ENCODE data around the gene MTA1. TPM values are rescaled to one million over a fixed set of nuclear protein-coding genes. Genes with fewer than 3 reads are reported as not detected.
A peak's percentile ranks its signal among the peaks of the same experiment; 100 is the strongest.

MTA1 gene
- total and polyA plus RNA-seq, 4 donors, result 16.9 to 111 (median 78.4) TPM

GRCh38 chr14:105418269-105419194, 1.1 kb upstream of the MTA1 start:
- H3K36me3 ChIP-seq (ENCODE audit: control insufficient read depth in 1 of 2, insufficient read depth in 2 of 2, low read length in 1 of 2), result no peaks in the 10 kb centered on the region
- no peaks in the 10 kb centered on the region for H3K27me3 ChIP-seq (ENCODE audit: control insufficient read depth in 1 of 2, insufficient read depth in 2 of 2, low read length in 1 of 2)
- 80 to 81% methylated on average over 19 of the region's 19 CpGs for WGBS, 2 donors
- H3K27ac ChIP-seq (ENCODE audit: low read depth in 1 of 2, low read length in 2 of 2), result no peak overlapping the region
- no peaks in the 10 kb centered on the region for H3K4me1 ChIP-seq (ENCODE audit: control insufficient read depth in 1 of 2, insufficient read depth in 2 of 2, low read length in 2 of 2)
- intact Hi-C loops (cut with DNase I), result no loop called here
- no peaks in the 10 kb centered on the region for H3K9me3 ChIP-seq (ENCODE audit: control insufficient read depth, low read length)
- DNase-seq (no peak), ATAC-seq (ENCODE audit: low FRiP score) (no peak)
- no peak overlapping the region for H3K4me3 ChIP-seq (ENCODE audit: low read length in 2 of 2)

GRCh38 chr14:105420101-105420973, 710 bp downstream of the MTA1 start:
- peak overlapping the region; percentile 77 to 93 for H3K4me3 ChIP-seq (ENCODE audit: low read length in 2 of 2)
- ATAC-seq (ENCODE audit: low FRiP score) (no peak), DNase-seq (peak in 1 of 2 donors; percentile 76)
- WGBS, 2 donors, result 3 to 5% methylated on average over 36 to 67 of the region's 67 CpGs
- no peaks in the 10 kb centered on the region for H3K36me3 ChIP-seq (ENCODE audit: control insufficient read depth in 1 of 2, insufficient read depth in 2 of 2, low read length in 1 of 2)
- H3K27me3 ChIP-seq (ENCODE audit: control insufficient read depth in 1 of 2, insufficient read depth in 2 of 2, low read length in 1 of 2), result no peaks in the 10 kb centered on the region
- intact Hi-C loops (cut with DNase I), result no loop called here
- H3K9me3 ChIP-seq (ENCODE audit: control insufficient read depth, low read length), result no peaks in the 10 kb centered on the region
- no peaks in the 10 kb centered on the region for H3K4me1 ChIP-seq (ENCODE audit: control insufficient read depth in 1 of 2, insufficient read depth in 2 of 2, low read length in 2 of 2)
- peak overlapping the region; percentile 15 to 16 for H3K27ac ChIP-seq (ENCODE audit: low read depth in 1 of 2, low read length in 2 of 2)

- intact Hi-C loops (cut with DNase I), result no loop called here
- 40 to 42% methylated on average over 23 of the region's 23 CpGs for WGBS, 2 donors
- Histone ChIP-seq H3K27me3 (ENCODE audit: control insufficient read depth in 1 of 2, insufficient read depth in 2 of 2, low read length in 1 of 2) (no peaks in the 10 kb centered on the region), H3K4me3 (ENCODE audit: low read length in 2 of 2) (peak overlapping the region in 1 of 2 donors; percentile 77), H3K36me3 (ENCODE audit: control insufficient read depth in 1 of 2, insufficient read depth in 2 of 2, low read length in 1 of 2) (no peaks in the 10 kb centered on the region), H3K9me3 (ENCODE audit: control insufficient read depth, low read length) (no peaks in the 10 kb centered on the region), H3K4me1 (ENCODE audit: control insufficient read depth in 1 of 2, insufficient read depth in 2 of 2, low read length in 2 of 2) (no peaks in the 10 kb centered on the region), H3K27ac (ENCODE audit: low read depth in 1 of 2, low read length in 2 of 2) (peak overlapping the region in 1 of 2 donors; percentile 10)
- no peak for ATAC-seq (ENCODE audit: low FRiP score)
- DNase-seq, result no peak
Observed at GRCh38 chr14:105420974-105421674, 1.5 kb downstream of the MTA1 start.

GRCh38 chr14:105421723-105422615, 2.3 kb downstream of the MTA1 start:
- Histone ChIP-seq H3K4me3 (ENCODE audit: low read length in 2 of 2) (no peak overlapping the region), H3K36me3 (ENCODE audit: control insufficient read depth in 1 of 2, insufficient read depth in 2 of 2, low read length in 1 of 2) (no peaks in the 10 kb centered on the region), H3K27me3 (ENCODE audit: control insufficient read depth in 1 of 2, insufficient read depth in 2 of 2, low read length in 1 of 2) (no peaks in the 10 kb centered on the region), H3K9me3 (ENCODE audit: control insufficient read depth, low read length) (no peaks in the 10 kb centered on the region), H3K4me1 (ENCODE audit: control insufficient read depth in 1 of 2, insufficient read depth in 2 of 2, low read length in 2 of 2) (no peaks in the 10 kb centered on the region), H3K27ac (ENCODE audit: low read depth in 1 of 2, low read length in 2 of 2) (peak overlapping the region in 1 of 2 donors; percentile 16)
- no peak for ATAC-seq (ENCODE audit: low FRiP score)
- intact Hi-C loops (cut with DNase I), result no loop called here
- WGBS, 2 donors, result 53 to 63% methylated on average over 32 of the region's 32 CpGs
- DNase-seq, result no peak

- no peak overlapping the region for H3K27ac ChIP-seq (ENCODE audit: low read depth in 1 of 2, low read length in 2 of 2)
- ATAC-seq (ENCODE audit: low FRiP score), result no peak
- WGBS, 2 donors, result 79% methylated on average over 21 of the region's 21 CpGs
Observed at GRCh38 chr14:105422695-105423487, 3.3 kb downstream of the MTA1 start.

GRCh38 chr14:105423488-105424195, 4.0 kb downstream of the MTA1 start:
- no peak overlapping the region for H3K27ac ChIP-seq (ENCODE audit: low read depth in 1 of 2, low read length in 2 of 2)
- no peaks in the 10 kb centered on the region for H3K4me1 ChIP-seq (ENCODE audit: control insufficient read depth in 1 of 2, insufficient read depth in 2 of 2, low read length in 2 of 2)
- ATAC-seq (ENCODE audit: low FRiP score) (no peak), DNase-seq (no peak)
- no peaks in the 10 kb centered on the region for H3K9me3 ChIP-seq (ENCODE audit: control insufficient read depth, low read length)
- no peaks in the 10 kb centered on the region for H3K27me3 ChIP-seq (ENCODE audit: control insufficient read depth in 1 of 2, insufficient read depth in 2 of 2, low read length in 1 of 2)
- intact Hi-C loops (cut with DNase I), result no loop called here
- no peaks in the 10 kb centered on the region for H3K36me3 ChIP-seq (ENCODE audit: control insufficient read depth in 1 of 2, insufficient read depth in 2 of 2, low read length in 1 of 2)
- 93 to 94% methylated on average over 21 of the region's 21 CpGs for WGBS, 2 donors
- no peak overlapping the region for H3K4me3 ChIP-seq (ENCODE audit: low read length in 2 of 2)

More at GRCh38 chr14:105422695-105423487, 3.3 kb downstream of the MTA1 start:
- no peak overlapping the region for H3K4me3 ChIP-seq (ENCODE audit: low read length in 2 of 2)
- no peak for DNase-seq
- H3K9me3 ChIP-seq (ENCODE audit: control insufficient read depth, low read length), result no peaks in the 10 kb centered on the region
- H3K36me3 ChIP-seq (ENCODE audit: control insufficient read depth in 1 of 2, insufficient read depth in 2 of 2, low read length in 1 of 2), result no peaks in the 10 kb centered on the region
- H3K4me1 ChIP-seq (ENCODE audit: control insufficient read depth in 1 of 2, insufficient read depth in 2 of 2, low read length in 2 of 2), result no peaks in the 10 kb centered on the region
- intact Hi-C loops (cut with DNase I), result no loop called here
- no peaks in the 10 kb centered on the region for H3K27me3 ChIP-seq (ENCODE audit: control insufficient read depth in 1 of 2, insufficient read depth in 2 of 2, low read length in 1 of 2)

GRCh38 chr14:105424861-105425260, 5.2 kb downstream of the MTA1 start:
- H3K4me1 ChIP-seq (ENCODE audit: control insufficient read depth in 1 of 2, insufficient read depth in 2 of 2, low read length in 2 of 2), result no peaks in the 10 kb centered on the region
- H3K27me3 ChIP-seq (ENCODE audit: control insufficient read depth in 1 of 2, insufficient read depth in 2 of 2, low read length in 1 of 2), result no peaks in the 10 kb centered on the region
- H3K4me3 ChIP-seq (ENCODE audit: low read length in 2 of 2), result no peak overlapping the region
- no peaks in the 10 kb centered on the region for H3K36me3 ChIP-seq (ENCODE audit: control insufficient read depth in 1 of 2, insufficient read depth in 2 of 2, low read length in 1 of 2)
- WGBS, 2 donors, result 96% methylated on average over 12 of the region's 12 CpGs
- ATAC-seq (ENCODE audit: low FRiP score) (no peak), DNase-seq (no peak)
- intact Hi-C loops (cut with DNase I), result no loop called here
- no peak overlapping the region for H3K27ac ChIP-seq (ENCODE audit: low read depth in 1 of 2, low read length in 2 of 2)
- no peaks in the 10 kb centered on the region for H3K9me3 ChIP-seq (ENCODE audit: control insufficient read depth, low read length)

All from aorta (tissue), 5 donors.